A673 (cell line): ENCODE results near the gene GALK1. TPM values are rescaled to one million over a fixed set of nuclear protein-coding genes. Genes with fewer than 3 reads are reported as not detected.
"Not testable (repeated sequence)": the region's sequence is repeated elsewhere in the genome, so short reads cannot be mapped to it uniquely, and the experiment has no call there.

Experiments
- BruUV-seq: library from RNA; stranded (reverse); fragments of 400-500 nt; replicated peaks from 2 replicates; lab custom pipeline; 2021; lab: Mats Ljungman, UMichigan
- CTCF ChIA-PET: fragments of 300-600 bp; sonication (Branson Sonifier 250); formaldehyde crosslinking; loops from one replicate; lab custom pipeline; 2022; ENCODE audit warnings: antibody characterized with exemption; lab: Charles Lee
- POLR2A ChIA-PET: fragments of 300-600 bp; sonication (Branson Sonifier 250); formaldehyde crosslinking; loops from one replicate; lab custom pipeline; 2022; ENCODE audit warnings: antibody characterized with exemption; ENCODE audit not compliant: low non-redundant PET; lab: Charles Lee
- DNase-seq: peaks from one replicate; pipeline ENCODE4 v3.0.0-alpha.2; 2015; ENCODE audit warnings: low spot score
- H3K27ac ChIP-seq: fragments of 200-600 bp; sonication (generic); 2 replicates; pipeline ENCODE4 v1.5.1; 2016; ENCODE audit warnings: mixed run types, low read depth, mild to moderate bottlenecking, mixed read lengths, antibody characterized with exemption, low read length; ENCODE audit not compliant: poor library complexity, severe bottlenecking
- H3K27me3 ChIP-seq: fragments of 200-600 bp; sonication (generic); replicated peaks from 2 replicates; pipeline ENCODE4 v1.6.1; 2017; ENCODE audit warnings: mixed run types, low read depth, mild to moderate bottlenecking, mixed read lengths, antibody characterized with exemption, low read length; ENCODE audit not compliant: insufficient read depth, poor library complexity
- H3K36me3 ChIP-seq: fragments of 200-600 bp; sonication (generic); 2 replicates; pipeline ENCODE4 v1.6.1; 2016; ENCODE audit warnings: mixed run types, mild to moderate bottlenecking, mixed read lengths, antibody characterized with exemption, low read length; ENCODE audit not compliant: insufficient read depth, poor library complexity, severe bottlenecking
- H3K4me1 ChIP-seq: fragments of 200-600 bp; sonication (generic); 2 replicates; pipeline ENCODE4 v1.6.1; 2017; ENCODE audit warnings: mixed run types, mild to moderate bottlenecking, mixed read lengths, antibody characterized with exemption, low read length; ENCODE audit not compliant: insufficient read depth, poor library complexity, severe bottlenecking
- H3K4me3 ChIP-seq: fragments of 200-600 bp; sonication (generic); 2 replicates; pipeline ENCODE4 v1.5.1; 2016; ENCODE audit warnings: low read depth, mixed run types, mild to moderate bottlenecking, mixed read lengths, low read length; ENCODE audit not compliant: poor library complexity, severe bottlenecking
- H3K9me3 ChIP-seq: fragments of 200-600 bp; sonication (generic); 2 replicates; pipeline ENCODE4 v1.6.1; 2016; ENCODE audit warnings: mixed run types, low read depth, mild to moderate bottlenecking, mixed read lengths, antibody characterized with exemption, low read length; ENCODE audit not compliant: poor library complexity, severe bottlenecking
- EZH2 ChIP-seq: fragments of 200-600 bp; sonication (generic); IDR thresholded peaks from 2 replicates; pipeline ENCODE4 v1.6.1; 2017; ENCODE audit warnings: borderline replicate concordance, low read depth, mild to moderate bottlenecking, mixed read lengths, antibody characterized with exemption, low read length; ENCODE audit not compliant: poor library complexity, severe bottlenecking
- intact Hi-C: fragments of 100-400 bp; cut with micrococcal nuclease; formaldehyde crosslinking; loops from one replicate; pipeline ENCODE4 v1.10.0; 2022; ENCODE audit not compliant: unreplicated experiment
- total RNA-seq: library from RNA; stranded (reverse); gene quantifications from 2 replicates; pipeline ENCODE4 v1.2.3, GENCODE V29; 2021
- TF ChIP-seq, protein P1 (sequence below): fragments of 300-800, 200-600 bp; sonication (generic); conservative IDR thresholded peaks from 2 replicates; pipeline ENCODE4 v1.5.1; 2017; ENCODE audit warnings: low read depth, mild to moderate bottlenecking, antibody characterized with exemption, low read length, moderate library complexity, mixed read lengths

Gene GALK1
- total RNA-seq, 1 experiment from 2014 or later = 18.3 TPM

DNA sequence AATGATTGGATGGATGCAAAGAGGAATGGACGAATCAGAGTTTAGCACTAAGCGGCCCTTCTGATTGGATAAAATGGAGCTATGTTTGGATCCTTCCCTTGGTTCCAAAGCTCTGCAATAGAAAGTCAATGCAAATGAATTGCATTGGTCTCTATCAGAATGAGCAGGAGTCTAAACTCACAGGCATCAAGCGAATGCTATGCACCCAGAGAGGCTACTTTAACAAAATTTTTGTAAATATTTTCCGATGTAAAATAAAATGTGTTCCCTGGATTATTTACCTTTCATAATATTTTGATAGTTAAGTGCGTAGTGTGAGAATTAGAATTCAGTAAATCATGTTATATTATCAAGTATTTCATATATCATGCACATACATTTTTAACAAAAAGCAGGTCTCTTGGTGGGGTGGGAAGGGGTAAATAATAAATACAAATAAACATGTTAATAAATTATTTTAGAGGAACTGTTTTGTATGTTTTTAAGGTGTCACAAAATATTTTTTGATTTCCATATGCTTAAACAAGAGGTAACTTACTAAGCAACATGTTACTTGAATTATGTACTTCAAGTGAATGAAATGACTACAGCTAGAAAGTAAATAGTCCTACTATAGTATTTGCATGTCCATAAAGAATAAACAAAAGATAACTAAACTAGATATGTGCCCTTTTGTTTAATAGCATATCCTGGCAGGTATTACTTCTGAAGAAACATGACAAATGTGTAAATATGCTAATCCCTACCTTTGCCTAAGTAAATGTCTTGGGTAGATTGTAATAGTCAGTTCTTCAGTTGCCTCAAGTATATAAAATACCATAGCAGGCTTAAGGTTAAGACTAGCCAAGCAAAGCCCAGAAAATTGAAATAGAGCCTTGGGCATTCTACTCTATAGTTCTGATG lies 15.2 kb upstream of the GALK1 start:
- ChIA-PET CTCF (no interaction called here), POLR2A (interaction anchor here (0.6 to 1.0 kb wide), 8 partner anchors 11 to 375 kb away, joined by 3 to 18 read pairs (median 4); partner anchors contain the start of genes GRB2 and WBP2)
- BruUV-seq = no TSS peak
- TF ChIP-seq, protein P1, sequence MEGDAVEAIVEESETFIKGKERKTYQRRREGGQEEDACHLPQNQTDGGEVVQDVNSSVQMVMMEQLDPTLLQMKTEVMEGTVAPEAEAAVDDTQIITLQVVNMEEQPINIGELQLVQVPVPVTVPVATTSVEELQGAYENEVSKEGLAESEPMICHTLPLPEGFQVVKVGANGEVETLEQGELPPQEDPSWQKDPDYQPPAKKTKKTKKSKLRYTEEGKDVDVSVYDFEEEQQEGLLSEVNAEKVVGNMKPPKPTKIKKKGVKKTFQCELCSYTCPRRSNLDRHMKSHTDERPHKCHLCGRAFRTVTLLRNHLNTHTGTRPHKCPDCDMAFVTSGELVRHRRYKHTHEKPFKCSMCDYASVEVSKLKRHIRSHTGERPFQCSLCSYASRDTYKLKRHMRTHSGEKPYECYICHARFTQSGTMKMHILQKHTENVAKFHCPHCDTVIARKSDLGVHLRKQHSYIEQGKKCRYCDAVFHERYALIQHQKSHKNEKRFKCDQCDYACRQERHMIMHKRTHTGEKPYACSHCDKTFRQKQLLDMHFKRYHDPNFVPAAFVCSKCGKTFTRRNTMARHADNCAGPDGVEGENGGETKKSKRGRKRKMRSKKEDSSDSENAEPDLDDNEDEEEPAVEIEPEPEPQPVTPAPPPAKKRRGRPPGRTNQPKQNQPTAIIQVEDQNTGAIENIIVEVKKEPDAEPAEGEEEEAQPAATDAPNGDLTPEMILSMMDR = no peak
- no peak for TF ChIP-seq EZH2
- Histone ChIP-seq H3K27ac (peak overlapping the region; percentile 14), H3K9me3 (no peaks in the 10 kb centered on the region), H3K4me3 (no peak overlapping the region), H3K36me3 (peaks cover 32% of the 10 kb centered on the region), H3K27me3 (no peaks in the 10 kb centered on the region), H3K4me1 (peaks cover 28% of the 10 kb centered on the region)
- no peak for DNase-seq
- intact Hi-C loops = no loop called here

DNA sequence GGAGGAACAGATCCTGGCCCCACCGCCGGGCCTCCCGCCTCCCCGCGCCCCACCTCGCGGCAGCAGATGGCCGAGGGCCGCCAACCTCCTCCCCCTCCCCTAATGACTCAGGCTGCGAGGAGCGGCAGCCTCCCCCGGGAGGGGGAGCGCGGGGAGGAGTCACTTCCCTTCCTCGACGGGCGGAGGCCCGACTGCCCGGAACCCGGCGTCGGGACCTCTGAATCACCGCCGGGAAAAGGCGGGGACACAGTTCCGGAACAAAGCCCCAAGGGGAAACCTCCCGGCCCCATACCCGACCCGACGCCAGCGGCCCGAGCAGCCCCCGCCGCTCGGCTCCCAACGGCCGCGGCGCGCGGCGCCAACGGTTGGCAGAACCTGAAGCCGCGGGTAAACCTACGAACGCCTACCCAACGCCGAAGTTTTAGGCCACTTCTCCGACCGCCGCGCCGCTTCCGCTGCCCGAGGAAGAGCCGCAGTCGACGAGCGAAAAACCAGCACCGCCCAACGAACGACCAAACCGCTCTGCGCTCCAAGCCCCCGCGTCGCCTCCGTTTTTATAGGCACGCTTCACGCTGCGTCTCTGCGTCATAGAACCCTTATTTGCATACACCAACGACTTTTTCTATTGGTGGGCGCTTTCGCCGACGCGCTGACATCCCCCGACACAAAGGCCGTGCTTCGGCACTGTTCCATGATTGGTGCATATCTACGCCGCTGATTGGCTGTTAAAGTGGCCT lies 14.4 kb upstream of the GALK1 start:
- Histone ChIP-seq H3K36me3 (peaks cover 32% of the 10 kb centered on the region), H3K4me1 (peaks cover 28% of the 10 kb centered on the region), H3K27ac (peak overlapping the region; percentile 98), H3K9me3 (no peaks in the 10 kb centered on the region), H3K27me3 (no peaks in the 10 kb centered on the region), H3K4me3 (peak overlapping the region; percentile 88)
- ChIA-PET POLR2A (interaction anchor here (0.6 to 1.0 kb wide), 8 partner anchors 12 to 374 kb away, joined by 3 to 18 read pairs (median 4); partner anchors contain the start of genes GRB2 and WBP2), CTCF (no interaction called here)
- intact Hi-C loops = no loop called here
- DNase-seq = peak; percentile 100
- BruUV-seq = no TSS peak
- TF ChIP-seq, protein P1 = 0 out of 2 replicates have a peak, but pooled peaks have one; percentile 0
- no peak for TF ChIP-seq EZH2

DNA sequence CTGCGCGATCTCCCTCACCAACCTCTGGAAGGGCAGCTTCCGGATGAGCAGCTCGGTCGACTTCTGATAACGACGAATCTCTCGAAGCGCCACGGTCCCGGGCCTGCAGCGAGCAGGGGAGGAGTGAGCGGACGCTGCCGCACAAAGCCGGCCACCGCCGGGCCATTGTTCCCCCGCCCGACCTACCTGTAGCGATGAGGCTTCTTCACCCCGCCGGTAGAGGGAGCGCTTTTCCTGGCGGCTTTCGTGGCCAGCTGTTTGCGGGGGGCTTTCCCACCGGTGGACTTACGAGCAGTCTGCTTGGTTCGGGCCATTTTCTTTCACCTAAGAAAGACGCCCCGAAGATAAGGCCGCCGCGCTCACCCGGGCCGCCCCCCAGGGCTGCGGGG lies 13.9 kb upstream of the GALK1 start:
- ChIA-PET CTCF (no interaction called here), POLR2A (no interaction called here)
- BruUV-seq = no TSS peak
- Histone ChIP-seq H3K36me3 (peaks cover 32% of the 10 kb centered on the region), H3K27ac (peak overlapping the region; percentile 98), H3K9me3 (no peaks in the 10 kb centered on the region), H3K4me3 (peak overlapping the region; percentile 88), H3K4me1 (peaks cover 24% of the 10 kb centered on the region), H3K27me3 (no peaks in the 10 kb centered on the region)
- TF ChIP-seq, protein P1 = peak; percentile 50
- TF ChIP-seq EZH2 = no peak
- no peak for DNase-seq
- intact Hi-C loops = no loop called here

DNA sequence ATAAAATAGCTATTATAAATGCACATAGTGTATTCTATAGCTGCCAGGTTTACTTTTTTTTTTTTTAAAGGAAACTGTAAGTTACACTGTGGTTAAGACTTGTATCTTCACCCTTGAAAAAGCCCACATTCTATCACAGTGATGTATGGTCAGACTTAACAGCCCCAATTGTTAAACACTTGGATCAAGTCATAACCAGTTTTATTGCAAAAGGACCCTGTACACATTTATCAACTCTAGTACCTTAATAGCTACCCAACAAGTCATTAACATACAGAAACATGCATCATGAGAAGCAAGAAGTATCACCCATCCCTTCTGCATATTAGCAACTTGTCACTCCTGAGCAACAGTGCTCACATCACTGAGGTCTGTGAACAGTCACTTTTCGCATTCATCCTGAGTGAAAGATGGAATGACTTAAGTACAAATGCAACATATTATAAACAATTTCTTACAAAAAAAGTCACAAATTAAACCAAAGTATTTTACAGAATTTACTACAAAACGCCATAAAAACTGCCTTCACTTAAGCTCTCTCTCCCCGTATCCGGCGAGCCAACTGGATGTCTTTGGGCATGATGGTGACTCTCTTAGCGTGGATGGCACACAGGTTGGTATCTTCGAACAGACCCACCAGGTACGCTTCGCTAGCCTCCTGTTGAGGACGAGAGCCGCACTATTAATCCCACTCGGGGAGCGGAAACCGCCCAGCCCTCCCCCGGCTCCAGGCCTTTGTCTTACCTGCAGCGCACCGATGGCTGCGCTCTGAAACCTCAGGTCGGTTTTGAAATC lies 13.3 kb upstream of the GALK1 start:
- DNase-seq, H3K9me3 ChIP-seq, intact Hi-C loops, POLR2A ChIA-PET, H3K27me3 ChIP-seq: not testable (repeated sequence)
- CTCF ChIA-PET = interaction anchor here (0.6 kb wide), 1 partner anchor 24 kb away, joined by 3 read pairs; no protein-coding TSS in a partner anchor
- Histone ChIP-seq H3K36me3 (peaks cover 32% of the 10 kb centered on the region), H3K4me1 (peaks cover 18% of the 10 kb centered on the region), H3K4me3 (peak overlapping the region; percentile 88), H3K27ac (peak overlapping the region; percentile 98)
- BruUV-seq = TSS peak; percentile 65
